HG03354 (cell line): ENCODE measurements around the gene FBN2.
"Not testable (repeated sequence)": the region's sequence is repeated elsewhere in the genome, so short reads cannot be mapped to it uniquely, and the experiment has no call there.

Source experiments
- ATAC-seq: cut with Tn5 transposase; IDR thresholded peaks from one replicate; pipeline ENCODE4 v1.9.1; 2021; ENCODE audit warnings: mild to moderate bottlenecking; ENCODE audit not compliant: unreplicated experiment, poor library complexity, severe bottlenecking

FBN2 gene

GRCh38 chr5:128338649-128339048, 199.4 kb downstream of the FBN2 start:
- no peak for ATAC-seq

- ATAC-seq, result no peak
These were observed 202.7 kb downstream of the FBN2 start for GRCh38 chr5:128335339-128335738.

GRCh38 chr5:128334010-128334716, 203.9 kb downstream of the FBN2 start:
- no peak for ATAC-seq

- ATAC-seq, result no peak
These were observed 206.8 kb downstream of the FBN2 start for GRCh38 chr5:128331261-128331660.

GRCh38 chr5:128329386-128329939, 208.6 kb downstream of the FBN2 start:
- ATAC-seq, result no peak

- no peak for ATAC-seq
These were observed 209.6 kb downstream of the FBN2 start for GRCh38 chr5:128328446-128328845.

- no peak for ATAC-seq
These were observed 210.0 kb downstream of the FBN2 start for GRCh38 chr5:128328007-128328406.

- not testable (repeated sequence) for ATAC-seq
These were observed 216.6 kb downstream of the FBN2 start for GRCh38 chr5:128321418-128321817.

GRCh38 chr5:128318691-128319090, 219.4 kb downstream of the FBN2 start:
- ATAC-seq, result no peak

GRCh38 chr5:128317481-128317880, 220.6 kb downstream of the FBN2 start:
- no peak for ATAC-seq

GRCh38 chr5:128315671-128316070, 222.4 kb downstream of the FBN2 start:
- no peak for ATAC-seq

- no peak for ATAC-seq
These were observed 232.7 kb downstream of the FBN2 start for GRCh38 chr5:128305341-128305740.

GRCh38 chr5:128304791-128305190, 233.3 kb downstream of the FBN2 start:
- no peak for ATAC-seq

GRCh38 chr5:128304088-128304487, 234.0 kb downstream of the FBN2 start:
- ATAC-seq, result no peak

GRCh38 chr5:128303593-128303992, 234.5 kb downstream of the FBN2 start:
- no peak for ATAC-seq

- no peak for ATAC-seq
These were observed 237.9 kb downstream of the FBN2 start for GRCh38 chr5:128300181-128300580.

- ATAC-seq, result no peak
These were observed 247.7 kb downstream of the FBN2 start for GRCh38 chr5:128290152-128290858.

- ATAC-seq, result no peak
These were observed 250.3 kb downstream of the FBN2 start for GRCh38 chr5:128287740-128288139.

- no peak for ATAC-seq
These were observed 253.8 kb downstream of the FBN2 start for GRCh38 chr5:128284236-128284635.

- ATAC-seq, result no peak
These were observed 258.7 kb downstream of the FBN2 start for GRCh38 chr5:128279345-128279744.
